HPDE6-E6E7 (cell line): ENCODE measurements around the gene SPINK8.
"Not testable (repeated sequence)": the region's sequence is repeated elsewhere in the genome, so short reads cannot be mapped to it uniquely, and the experiment has no call there.

Experiments used
- DNase-seq: peaks from one replicate; pipeline ENCODE4 v3.0.0; 2011; ENCODE audit warnings: missing footprints; ENCODE audit errors: extremely low spot score

SPINK8 gene

DNA sequence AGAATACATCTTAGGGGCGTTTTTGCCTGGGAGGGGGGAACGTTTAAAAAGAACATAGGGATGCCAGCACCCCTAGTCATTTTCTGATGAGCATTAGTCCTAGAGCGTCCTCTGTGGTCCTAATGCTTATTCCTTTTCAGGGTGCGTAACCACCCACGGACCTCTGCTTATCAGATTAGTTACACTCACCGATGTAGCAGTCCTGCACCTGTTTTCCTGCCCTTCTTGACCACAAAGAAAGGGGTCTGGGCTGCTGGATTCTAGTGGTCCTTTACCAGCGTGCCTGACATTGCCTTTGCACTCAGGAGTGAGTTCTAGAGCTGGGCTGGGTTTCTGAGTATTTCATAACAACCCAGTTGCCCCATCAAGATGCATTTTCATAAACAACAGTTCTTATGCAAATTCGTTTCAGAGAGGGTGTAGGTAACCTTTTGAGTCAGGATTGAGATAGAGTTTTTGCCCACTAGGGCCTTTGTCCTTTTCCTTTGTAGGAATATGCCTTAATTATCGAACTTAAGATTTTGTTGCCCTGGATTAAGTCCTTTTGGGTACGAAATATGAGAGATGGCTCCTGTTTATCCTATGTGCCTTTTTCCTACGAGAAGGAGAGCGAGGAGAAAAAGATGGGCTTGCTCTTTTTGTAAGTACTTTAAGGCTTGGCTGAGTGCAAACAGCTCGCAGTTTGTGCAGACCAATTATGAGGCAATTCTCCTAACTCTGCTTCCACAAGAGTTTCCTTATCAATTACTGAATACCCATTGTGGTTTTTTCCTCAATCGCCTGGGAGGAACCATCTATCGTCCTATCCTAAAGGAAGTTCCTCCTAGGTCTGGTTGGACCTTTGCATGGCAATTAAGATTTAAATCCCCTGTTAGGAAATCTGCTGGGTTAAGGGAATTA lies at the start of gene SPINK8:
Gene SPINK8, minus strand, starts transcription at position 316 of the 900 bp plus-strand sequence. CDS start 5,320 bp downstream, outside the sequence.
- DNase-seq, result not testable (repeated sequence)

DNA sequence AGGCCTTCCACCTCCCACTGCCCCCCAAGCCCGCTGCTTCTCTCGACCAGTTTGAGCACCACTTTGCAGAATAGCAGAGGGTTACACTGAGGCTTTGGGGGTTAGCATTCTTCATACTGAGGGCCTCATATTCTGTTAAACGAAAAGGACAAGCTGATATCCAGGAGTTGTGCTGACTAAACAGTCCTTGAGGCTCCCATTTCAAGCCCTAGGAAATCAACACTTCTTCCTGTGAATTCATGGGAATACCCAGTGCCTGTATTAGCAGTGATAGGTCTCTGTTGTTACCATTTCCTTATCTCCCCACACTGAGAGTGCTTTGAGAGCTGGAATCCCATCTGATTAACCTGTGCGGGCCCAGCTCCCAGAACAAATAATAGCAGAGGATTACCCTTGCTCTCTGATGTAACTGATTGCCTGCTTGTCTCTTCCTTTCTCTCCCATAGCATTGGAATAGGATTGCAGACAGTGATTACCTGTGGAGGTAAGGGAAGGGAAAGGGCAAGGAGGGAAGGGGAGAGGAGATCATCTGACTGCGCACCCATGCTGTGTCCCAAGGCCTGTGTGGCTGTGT lies 39.5 kb upstream of the SPINK8 start:
- DNase-seq, result no peak

DNA sequence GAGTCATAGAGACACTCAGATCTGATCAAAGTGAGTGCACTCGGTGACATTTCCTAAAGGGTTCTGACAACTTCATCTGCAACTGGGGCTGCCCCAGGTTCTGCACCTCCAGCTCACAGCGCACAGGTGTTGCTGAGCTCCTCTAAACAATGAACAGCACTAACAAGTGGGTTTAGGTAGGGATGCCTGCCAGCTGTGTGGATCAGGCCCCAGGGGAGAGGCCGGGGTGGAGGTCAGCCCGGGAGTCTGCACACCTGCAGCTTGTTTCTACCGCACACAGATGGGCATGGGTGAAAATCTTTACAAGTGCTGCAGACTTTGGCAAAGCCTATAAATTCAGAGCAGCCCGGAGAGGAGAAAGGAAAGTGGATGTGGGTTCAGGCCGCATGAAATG lies 38.9 kb upstream of the SPINK8 start:
- DNase-seq, result no peak

DNA sequence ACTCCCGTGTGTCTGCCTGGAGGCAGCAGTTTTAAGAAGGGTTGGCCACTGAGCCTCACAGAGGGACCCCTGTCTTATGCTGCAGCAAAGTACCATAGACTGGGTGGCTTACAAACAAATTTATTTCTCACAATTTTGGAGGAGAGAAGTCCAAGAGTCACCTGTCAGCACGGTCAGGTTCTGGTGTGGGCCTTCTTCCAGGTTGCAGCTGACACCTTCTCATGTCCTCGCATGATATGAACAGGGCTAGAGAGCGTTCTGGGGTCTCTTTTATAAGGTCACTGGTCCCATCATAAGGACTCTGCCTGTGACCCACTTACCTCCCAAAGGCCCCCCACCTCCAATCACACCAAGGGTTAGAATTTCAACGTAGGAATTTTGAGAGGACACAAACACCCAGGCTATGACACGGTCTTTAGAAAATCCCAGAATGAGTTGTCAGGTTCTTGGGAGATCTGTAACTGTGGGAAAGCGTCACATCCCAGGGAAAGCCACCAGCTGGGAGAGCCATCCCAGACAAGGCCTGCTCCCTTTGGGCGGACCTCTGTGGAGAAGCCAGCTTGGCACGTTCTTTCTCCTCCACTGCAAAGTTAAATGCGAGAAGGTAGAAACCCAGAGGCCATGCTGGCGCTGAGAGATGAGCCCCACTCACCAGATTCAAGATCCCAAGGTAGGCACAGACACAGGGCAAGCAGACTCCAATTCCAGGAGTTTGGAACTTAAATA lies 38.4 kb upstream of the SPINK8 start, which contains the start of gene FBXW12:
Gene FBXW12, plus strand, starts transcription at position 569 of the 726 bp plus-strand sequence. CDS start 549 bp downstream, outside the sequence.
- no peak for DNase-seq

DNA sequence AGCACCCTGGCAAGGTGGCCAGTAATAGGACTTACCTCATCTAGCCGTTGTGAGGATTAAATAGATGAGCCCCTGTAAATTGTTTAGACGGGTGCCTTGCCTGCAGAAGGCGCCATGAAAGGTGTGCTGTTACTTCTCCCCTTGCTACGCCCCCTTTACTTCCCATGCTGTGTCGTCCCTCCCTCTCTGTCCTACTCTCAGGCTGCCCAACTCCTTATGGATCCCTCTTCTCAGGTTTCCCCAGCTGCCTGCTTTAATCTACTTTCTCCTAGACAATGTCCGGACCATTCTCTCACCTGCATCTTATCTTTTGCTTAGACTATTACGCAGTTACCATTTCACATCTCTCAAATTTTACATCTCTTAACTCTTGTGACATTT lies 36.9 kb upstream of the SPINK8 start:
- no peak for DNase-seq

DNA sequence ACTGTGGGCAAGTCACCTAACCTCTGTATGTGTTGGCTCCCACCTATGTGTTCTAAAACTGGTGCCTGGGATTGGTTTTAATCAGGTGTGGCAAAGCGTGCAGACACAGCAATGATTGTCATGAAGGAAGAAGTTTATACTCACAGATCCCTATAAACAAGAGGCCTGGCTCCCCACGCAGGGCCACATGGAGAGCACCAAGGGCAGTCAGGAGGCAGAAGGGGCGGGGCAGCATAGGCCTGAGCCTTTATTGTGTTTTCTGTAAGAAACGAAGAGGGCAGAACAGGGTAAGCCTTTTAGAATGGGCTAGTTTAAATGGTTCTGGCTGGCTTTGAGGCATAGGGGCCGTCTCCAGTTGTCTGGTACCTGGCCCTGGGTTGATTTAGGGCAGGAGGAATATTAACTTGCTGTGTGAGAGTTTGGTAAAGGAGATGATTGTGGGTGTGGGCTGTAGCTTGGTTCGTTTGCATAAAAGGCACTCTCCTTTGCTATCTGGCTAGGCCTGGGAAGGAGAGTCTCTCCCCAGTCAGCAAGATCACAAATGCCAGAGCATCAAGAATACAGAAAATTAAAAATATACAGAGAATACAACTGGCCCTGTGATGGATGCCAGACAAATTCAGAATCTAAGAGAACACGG lies 36.4 kb upstream of the SPINK8 start:
- no peak for DNase-seq

DNA sequence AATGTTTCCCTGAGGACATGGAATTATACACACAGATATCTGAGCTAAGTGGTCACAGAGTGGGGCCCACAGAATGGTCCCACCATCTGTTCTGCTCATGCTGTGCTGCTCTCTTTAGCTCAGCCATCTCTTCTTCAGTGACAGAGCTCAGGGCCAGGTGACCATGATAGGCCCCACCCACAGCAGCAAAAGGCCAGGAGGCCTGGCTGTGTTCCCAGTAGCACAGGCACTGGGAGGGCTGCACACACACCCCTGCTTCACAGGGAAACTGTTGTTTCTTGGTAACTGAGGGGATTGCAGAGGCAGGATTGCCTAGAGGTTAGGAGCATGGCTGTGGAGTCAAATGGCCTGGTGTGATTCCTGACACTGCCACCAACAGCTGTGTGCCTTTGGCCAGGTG lies 33.7 kb upstream of the SPINK8 start:
- DNase-seq, result no peak

DNA sequence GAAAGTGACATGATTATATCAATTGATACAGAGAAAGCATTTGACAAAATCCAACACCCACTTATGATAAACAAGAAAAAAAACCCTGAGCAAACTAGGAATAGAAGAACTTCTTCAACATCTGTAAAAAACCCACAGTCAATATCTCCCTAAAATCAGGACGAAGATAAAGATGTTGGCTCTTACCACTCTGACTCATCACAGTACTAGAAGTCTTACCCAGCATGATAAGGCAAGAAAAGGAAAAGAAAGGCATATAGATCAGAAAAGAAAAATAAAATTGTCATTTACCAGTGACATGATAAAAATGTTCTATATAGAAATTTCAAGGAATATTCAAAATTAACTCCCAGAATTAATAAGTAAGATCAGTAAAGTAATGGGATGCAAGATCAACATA lies 31.4 kb upstream of the SPINK8 start:
- no peak for DNase-seq

DNA sequence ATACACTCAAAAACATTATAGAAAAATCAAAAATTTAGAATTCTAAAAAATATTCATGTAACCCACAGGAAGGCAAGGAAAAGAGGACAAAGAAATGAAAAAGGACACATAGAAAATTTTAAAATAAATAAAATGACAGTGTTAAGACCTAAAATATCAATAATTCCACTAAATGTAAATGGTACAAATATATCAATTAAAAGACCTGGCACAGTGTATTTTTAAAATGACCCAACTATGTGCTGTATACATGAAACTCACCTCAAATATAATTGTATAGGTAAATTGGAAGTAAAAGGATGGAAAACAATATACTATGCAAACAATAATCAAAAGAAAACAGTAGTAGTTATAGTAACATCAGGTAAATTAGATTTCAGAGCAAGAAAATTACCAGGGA lies 28.5 kb upstream of the SPINK8 start:
- DNase-seq, result no peak

DNA sequence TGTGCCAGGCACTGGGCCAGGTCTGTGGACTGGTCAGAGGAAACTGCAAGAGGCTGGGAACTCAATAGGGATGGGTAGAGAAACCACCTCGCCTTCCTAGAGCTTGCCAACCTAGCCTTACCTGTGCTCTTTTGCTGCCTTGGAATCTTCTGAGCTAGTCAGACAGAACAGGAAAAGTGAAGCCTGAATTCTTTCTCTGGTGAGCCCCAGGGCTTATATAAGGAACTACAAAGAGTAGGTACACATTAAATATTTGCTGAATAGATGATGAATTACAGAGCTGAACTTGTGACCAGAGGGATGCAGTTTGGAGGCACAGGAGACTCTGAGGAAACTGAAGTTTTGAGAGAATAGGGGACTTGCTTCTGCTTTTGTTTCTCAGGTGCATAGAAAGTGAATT lies 23.0 kb upstream of the SPINK8 start:
- DNase-seq, result no peak

DNA sequence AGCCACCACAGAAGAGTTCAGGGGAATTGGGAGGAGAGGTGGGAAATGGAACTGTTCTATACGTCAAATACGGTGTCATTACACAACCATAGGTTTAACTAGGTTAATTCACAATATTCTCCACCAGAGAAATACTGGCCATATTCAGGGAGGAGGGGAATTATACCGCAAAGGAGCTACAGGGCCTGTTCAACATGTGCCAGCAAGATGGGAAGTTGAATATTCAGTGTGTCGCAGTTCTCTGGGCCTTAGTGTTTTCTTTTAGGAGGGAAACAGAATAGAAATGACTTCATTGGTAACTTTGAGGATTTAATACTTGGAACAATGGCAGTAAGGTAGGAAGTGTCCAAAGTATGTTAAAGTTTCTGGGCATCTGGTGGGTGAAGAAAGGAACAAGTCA lies 20.5 kb upstream of the SPINK8 start:
- DNase-seq, result no peak

DNA sequence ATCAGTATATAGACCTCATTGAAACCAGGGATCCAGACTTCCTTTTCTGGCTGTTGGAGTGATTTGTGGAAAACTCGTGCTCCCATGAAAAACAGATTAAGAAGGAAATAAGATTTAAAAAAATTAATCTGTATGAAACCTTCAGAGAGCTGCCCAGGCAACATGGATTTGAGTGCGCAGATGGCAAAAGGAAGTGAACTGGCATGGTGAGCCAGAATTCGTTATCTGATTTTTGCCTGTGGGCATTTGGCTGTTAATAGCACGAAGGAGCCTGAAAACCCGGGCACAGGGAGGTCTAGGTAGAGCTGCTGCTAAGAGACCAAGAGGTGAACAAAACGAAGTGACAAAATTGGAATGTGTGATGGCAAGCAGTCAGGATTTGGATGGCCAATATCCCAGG lies 19.1 kb upstream of the SPINK8 start:
- DNase-seq, result no peak

DNA sequence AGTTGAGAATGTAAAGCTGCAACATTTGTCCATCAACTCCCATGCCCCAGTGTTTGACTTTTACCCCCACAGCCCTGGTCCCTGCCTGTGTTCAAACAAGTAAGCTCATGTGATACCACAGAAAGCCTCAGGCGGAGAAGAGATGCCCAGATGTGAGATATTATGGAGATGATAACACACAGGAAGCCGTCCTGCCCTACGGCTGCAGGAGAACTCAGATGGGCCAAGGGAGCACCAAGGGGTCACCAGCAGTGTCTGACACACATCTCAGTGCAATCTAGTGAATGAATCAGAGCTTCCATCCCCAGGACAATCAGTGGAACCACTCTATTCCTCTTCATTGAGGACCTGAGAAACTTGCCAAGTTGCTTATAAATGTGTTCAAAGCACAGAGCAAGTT lies 14.0 kb upstream of the SPINK8 start:
- no peak for DNase-seq

DNA sequence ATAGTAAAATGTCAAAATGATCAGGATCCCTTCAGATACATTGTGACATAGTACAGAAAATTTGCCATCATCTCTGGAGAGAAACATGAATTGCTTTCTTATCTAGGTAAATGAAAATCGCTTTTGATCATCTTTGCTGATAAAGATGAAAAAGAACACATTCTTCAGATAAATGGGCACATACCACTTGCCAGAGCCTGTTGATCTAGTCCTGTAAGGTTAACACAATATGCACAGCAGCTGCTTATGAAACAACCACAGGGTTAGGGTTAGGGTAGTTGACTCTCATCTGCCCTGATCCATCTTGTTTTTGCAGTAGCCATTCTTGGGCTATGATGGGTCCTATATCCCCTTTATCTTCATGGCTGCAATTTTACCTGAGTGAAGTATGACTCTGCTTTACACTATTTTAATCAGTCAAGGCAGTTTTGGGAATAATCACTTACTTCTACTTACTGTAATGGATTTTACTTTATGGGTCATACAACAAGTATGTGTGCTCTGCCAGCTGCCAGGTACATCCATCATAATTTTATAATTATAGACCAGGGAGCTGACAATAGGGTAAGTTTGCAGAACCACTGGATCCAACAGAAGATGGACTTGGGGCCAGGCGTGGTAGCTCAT lies 12.6 kb upstream of the SPINK8 start:
- DNase-seq, result no peak

DNA sequence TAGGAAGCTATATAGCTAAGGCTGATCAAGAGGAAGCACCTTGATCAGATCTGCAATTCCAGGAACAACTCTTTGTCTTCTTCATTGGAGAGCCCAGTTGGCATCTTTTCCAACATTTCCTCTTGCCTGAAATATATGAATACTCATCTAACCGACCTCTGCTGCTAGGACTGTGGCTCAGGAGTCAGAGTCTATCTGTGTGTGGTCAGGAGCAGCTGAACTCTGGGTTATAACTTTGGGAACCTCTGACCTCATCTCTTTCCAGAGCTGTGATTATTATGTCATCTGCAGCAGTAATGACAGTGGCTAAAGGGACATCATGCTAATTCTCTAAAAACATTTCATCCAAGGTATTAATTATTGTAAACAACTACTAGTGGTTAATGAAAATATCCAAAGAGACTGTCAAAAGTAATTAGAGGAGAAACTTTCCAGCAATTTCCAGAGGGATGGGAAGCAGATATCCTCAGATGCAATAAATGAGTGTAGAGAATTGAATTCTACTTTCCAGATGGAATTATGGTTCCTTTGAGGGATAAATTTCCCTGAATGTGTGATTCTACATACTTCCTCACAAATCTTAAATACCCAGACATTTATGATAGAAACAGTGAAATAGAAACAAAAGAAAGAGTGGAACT lies 11.5 kb upstream of the SPINK8 start:
- DNase-seq, result no peak

DNA sequence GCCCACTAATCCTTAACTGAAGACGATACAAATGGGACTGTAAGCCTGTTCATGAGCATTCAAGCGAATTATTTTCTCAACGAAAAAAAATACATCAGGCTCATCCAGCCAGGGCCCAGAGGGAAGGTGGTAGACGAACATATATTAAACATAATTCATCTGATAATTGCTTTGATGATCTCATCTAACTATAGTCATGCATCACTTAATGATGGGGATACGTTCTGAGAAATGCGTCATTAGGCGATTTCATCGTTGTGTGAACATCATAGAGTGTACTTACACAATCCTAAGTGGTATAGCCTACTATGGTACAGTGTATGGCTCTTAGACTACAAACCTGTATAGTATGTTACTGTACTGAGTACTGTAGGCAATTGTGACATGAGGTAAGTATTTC lies 10.0 kb upstream of the SPINK8 start:
- no peak for DNase-seq

DNA sequence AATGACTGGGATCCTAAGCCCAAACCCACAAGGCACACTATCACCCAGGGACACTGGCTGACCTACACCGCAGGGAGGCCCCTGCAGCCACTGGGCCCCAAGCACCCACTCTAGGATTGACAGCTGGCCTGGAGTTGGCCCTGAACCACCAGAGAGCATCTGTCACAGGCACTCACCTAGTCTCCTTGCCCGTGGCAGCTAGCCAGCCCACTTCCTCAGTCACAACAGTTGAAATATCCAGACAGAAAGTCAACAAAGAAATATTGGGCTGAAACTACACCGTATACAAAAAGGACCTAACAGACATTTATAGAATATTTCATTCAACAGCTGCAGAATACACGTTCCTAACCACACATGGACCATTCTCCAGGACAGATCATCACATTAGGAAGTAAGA lies 5.2 kb upstream of the SPINK8 start:
- no peak for DNase-seq

DNA sequence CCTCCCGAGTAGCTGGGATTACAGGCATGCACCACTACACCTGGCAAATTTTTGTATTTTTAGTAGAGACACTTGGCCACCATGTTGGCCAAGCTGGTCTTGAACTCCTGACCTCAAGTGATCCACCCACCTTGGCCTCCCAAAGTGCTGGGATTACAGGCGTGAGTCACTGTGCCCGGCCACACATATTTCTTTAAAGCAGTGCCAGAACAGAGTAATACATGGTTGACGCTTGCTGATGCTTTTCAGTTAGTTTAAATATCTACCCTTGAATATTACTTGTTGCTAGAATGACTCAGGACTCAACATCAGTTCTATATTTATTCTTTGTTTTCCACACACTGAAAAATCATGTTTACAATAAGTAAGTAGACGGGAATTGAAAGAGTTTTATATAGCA lies 4.1 kb upstream of the SPINK8 start:
- DNase-seq, result not testable (repeated sequence)

DNA sequence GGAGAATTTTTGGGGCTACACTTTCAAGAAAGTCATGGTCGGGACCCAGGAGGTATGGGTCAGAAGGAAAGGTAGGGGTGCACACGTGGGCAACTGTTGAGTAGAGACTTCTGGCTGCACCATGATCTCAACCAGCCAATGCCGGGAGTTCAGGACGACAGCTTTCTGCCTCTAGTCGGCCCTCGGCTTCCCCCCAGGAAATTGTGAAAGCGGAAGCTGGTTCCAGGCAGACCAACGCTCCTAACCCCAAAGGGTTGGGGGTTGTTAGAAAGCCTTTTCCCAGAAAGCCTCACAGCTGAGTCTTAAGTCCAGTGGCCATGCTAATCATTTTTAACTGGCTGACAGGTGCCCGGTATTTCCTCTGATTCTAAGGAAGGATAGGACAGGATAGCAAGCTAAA lies 1.8 kb upstream of the SPINK8 start:
- DNase-seq, result not testable (repeated sequence)

DNA sequence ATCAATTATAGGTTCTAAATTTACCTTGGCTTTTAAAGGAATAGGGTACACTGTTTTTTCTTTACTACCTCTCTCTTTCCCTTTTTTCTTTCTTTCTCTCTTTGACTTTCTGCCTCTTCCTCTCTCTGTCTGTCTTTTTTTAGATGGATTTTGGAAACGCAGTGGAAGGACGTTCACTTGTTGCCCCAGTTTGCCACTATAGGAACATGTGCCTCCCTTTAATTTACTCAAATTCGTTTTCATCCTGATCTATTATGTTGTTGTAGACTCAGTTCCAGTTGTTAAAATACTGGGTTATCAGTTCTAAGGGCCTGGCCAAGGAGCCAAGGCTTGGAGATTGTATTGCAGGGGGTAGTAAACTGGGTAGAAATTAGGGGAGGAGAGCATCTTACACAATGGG lies 1.1 kb upstream of the SPINK8 start:
- no peak for DNase-seq
